Heart right ventricle (tissue), 16 donors: ENCODE results near the gene GADL1. TPM values are rescaled to one million over a fixed set of nuclear protein-coding genes. Genes with fewer than 3 reads are reported as not detected.

Experiments
- ATAC-seq, 8 donors: fragments of 200-7000 bp; cut with Tn5 transposase; one replicate each; pipeline ENCODE4 v1.9.1; 2020; ENCODE audit warnings: mild to moderate bottlenecking in 8 of 8, moderate library complexity in 8 of 8, moderate number of reproducible peaks in 1 of 8
- DNase-seq, 2 donors: peaks; one replicate each; pipeline ENCODE4 v3.0.0-alpha.2; 2020
- H3K27ac ChIP-seq, 10 donors: fragments of 200-600 bp; sonication (generic) in 2 of 10; one replicate each; pipeline versions ENCODE4 v1.5.0 to v1.8.0; 2020 to 2022; ENCODE audit warnings: mild to moderate bottlenecking in 3 of 10
- H3K27me3 ChIP-seq, 7 donors: fragments of 200-600 bp; one replicate each; pipeline ENCODE4 v1.8.0; 2021 to 2022; ENCODE audit warnings: mild to moderate bottlenecking in 2 of 7
- H3K36me3 ChIP-seq, 9 donors: fragments of 200-600 bp; sonication (generic) in 1 of 9; one replicate each; pipeline versions ENCODE4 v1.5.0 to v1.8.0; 2020 to 2022; ENCODE audit warnings: mild to moderate bottlenecking in 2 of 9
- H3K4me1 ChIP-seq, 9 donors: fragments of 200-600 bp; sonication (generic) in 1 of 9; one replicate each; pipeline versions ENCODE4 v1.5.0 to v1.8.0; 2020 to 2022; ENCODE audit warnings: mild to moderate bottlenecking in 4 of 9
- H3K4me3 ChIP-seq, 10 donors: fragments of 200-600 bp; sonication (generic) in 2 of 10; one replicate each; pipeline versions ENCODE4 v1.5.0 to v1.8.0; 2020 to 2022; ENCODE audit warnings: mild to moderate bottlenecking in 7 of 10, moderate library complexity in 2 of 10
- H3K9me3 ChIP-seq, 11 donors: fragments of 200-600 bp in 10 of 11; sonication (generic) in 2 of 11; one replicate each; pipeline versions ENCODE4 v1.5.0 to v1.8.0; 2013 to 2022; ENCODE audit warnings: mild to moderate bottlenecking in 2 of 11, control low read depth in 1 of 11, moderate library complexity in 1 of 11
- CTCF ChIP-seq, 9 donors: fragments of 200-600 bp; sonication (generic) in 2 of 9; IDR thresholded peaks; one replicate each; pipeline versions ENCODE4 v1.5.0 to v1.8.0; 2021 to 2022; ENCODE audit warnings: antibody characterized with exemption in 9 of 9, mild to moderate bottlenecking in 5 of 9, moderate library complexity in 1 of 9
- WGBS, 2 donors: extraction: QIAGEN DNeasy Blood & Tissue Kit; methylation state at CpG; one replicate each; pipeline ENCODE4 v1.1.7; 2013; ENCODE audit warnings: inconsistent platforms in 1 of 2; 5-methylcytosine and 5-hydroxymethylcytosine counted together
- intact Hi-C, 10 donors: fragments of 100-400 bp; cut with DNase I; formaldehyde crosslinking; loops; one replicate each; pipeline versions ENCODE4 v1.11.1 to v1.14.2; 2022
- polyA plus RNA-seq, 2 donors: library from polyadenylated mRNA; stranded (reverse); fragments of 200-250 nt; gene quantifications; one replicate each; pipeline ENCODE4 v1.2.3, GENCODE V29; 2013
- total RNA-seq, 10 donors: library from RNA; stranded (reverse); fragmentation: NEBNext Ultra II Directional in 3 of 10; extraction: Animal tissue kit (Norgen Biotek cat#: 25700) in 3 of 10; gene quantifications; one replicate each; pipeline versions ENCODE4 v1.2.1 to v1.2.4, GENCODE V29; 2021 to 2023
- donor health status: Arrhythmogenic right ventricular cardiomyopathy.
- donor health status: ischemic (EF 13 %, LVEDD 7.1; RV severe dilation, severe dysfunction).
- donor health status: healthy with polysubstance abuse.
- donor health status: DM: no; HTN: yes; CAD: no.
- donor health status: DM: no; HTN: no; CAD: no.
- donor health status: ischemic (EF 25% LVEDD 6.9; RV normal size, moderate dysfunction).
- donor health status: ischemic (EF 25% LVEDD 5.7; RV mildly dilated, moderate dysfunction).
- donor health status: healthy.
- donor health status: DM: yes; HTN: yes; CAD: no.
- donor health status: Ischemic cardiomyopathy.
- donor health status: ischemic (EF 35%, LVEDD 5.7; RV mildly dilated, moderate dysfunction).
- donor health status: nonischemic (EF 11% LVEDD 7.7; RV severe dilation, severe dysfunction).
- donor health status: DM: yes; HTN: yes; CAD: no.
- donor health status: PGD.
- donor health status: ischemic (EF 29% LVEDD 5.4; RV normal size, mild dysfunction).
- donor health status: nonischemic (EF 23%, LVEDD 6.1; RV moderate dilation, normal function).

Gene GADL1
- total and polyA plus RNA-seq, 12 donors, result 0.12 to 1.6 (median 0.40) TPM; not detected in 4

GRCh38 chr3:30733209-30733608 is 161.3 kb downstream of the GADL1 start:
- no peak for DNase-seq
- intact Hi-C loops, result no loop called here
- ATAC-seq, result no peak
- no peaks in the 10 kb centered on the region for H3K27me3 ChIP-seq
- H3K9me3 ChIP-seq, result no peaks in the 10 kb centered on the region
- peaks cover 0 to 9% (median 3%) of the 10 kb centered on the region in 9 donors for H3K4me1 ChIP-seq
- H3K27ac ChIP-seq, result no peak overlapping the region
- H3K36me3 ChIP-seq, result no peaks in the 10 kb centered on the region
- no peak overlapping the region for H3K4me3 ChIP-seq
- TF ChIP-seq CTCF (IDR thresholded peaks at IDR 0.05), result no peak
- 72 to 81% methylated on average over 1 of the region's 1 CpG for WGBS, 2 donors

- no peak overlapping the region for H3K4me3 ChIP-seq
- peaks cover 0 to 9% (median 3%) of the 10 kb centered on the region in 9 donors for H3K4me1 ChIP-seq
- intact Hi-C loops, result no loop called here
- no peaks in the 10 kb centered on the region for H3K27me3 ChIP-seq
- no peak for TF ChIP-seq CTCF (IDR thresholded peaks at IDR 0.05)
- no peak for DNase-seq
- no peak for ATAC-seq
- 85 to 89% methylated on average over 3 of the region's 3 CpGs for WGBS, 2 donors
- H3K9me3 ChIP-seq, result no peaks in the 10 kb centered on the region
- no peaks in the 10 kb centered on the region for H3K36me3 ChIP-seq
- no peak overlapping the region for H3K27ac ChIP-seq
Measured at GRCh38 chr3:30730967-30731366, 163.5 kb downstream of the GADL1 start.

- no peaks in the 10 kb centered on the region for H3K27me3 ChIP-seq
- no peak for TF ChIP-seq CTCF (IDR thresholded peaks at IDR 0.05)
- peaks cover 0 to 9% (median 3%) of the 10 kb centered on the region in 9 donors for H3K4me1 ChIP-seq
- intact Hi-C loops, result no loop called here
- H3K27ac ChIP-seq, result no peak overlapping the region
- DNase-seq, result no peak
- no peak overlapping the region for H3K4me3 ChIP-seq
- H3K36me3 ChIP-seq, result no peaks in the 10 kb centered on the region
- no peak for ATAC-seq
- H3K9me3 ChIP-seq, result no peaks in the 10 kb centered on the region
Measured at GRCh38 chr3:30729936-30730335, 164.5 kb downstream of the GADL1 start.

GRCh38 chr3:30729512-30729911 is 164.9 kb downstream of the GADL1 start:
- Histone ChIP-seq H3K27me3 (no peaks in the 10 kb centered on the region), H3K9me3 (no peaks in the 10 kb centered on the region), H3K4me1 (peaks cover 0 to 9% (median 3%) of the 10 kb centered on the region in 9 donors), H3K4me3 (no peak overlapping the region), H3K36me3 (no peaks in the 10 kb centered on the region), H3K27ac (no peak overlapping the region)
- intact Hi-C loops, result no loop called here
- DNase-seq, result no peak
- 50 to 67% methylated on average over 2 of the region's 2 CpGs for WGBS, 2 donors
- no peak for TF ChIP-seq CTCF (IDR thresholded peaks at IDR 0.05)
- ATAC-seq, result no peak
